PC-9 (cell line): ENCODE data around the gene INSYN2B. TPM values are rescaled to one million over a fixed set of nuclear protein-coding genes. Genes with fewer than 3 reads are reported as not detected.
A peak's percentile ranks its signal among the peaks of the same experiment; 100 is the strongest.

ENCODE experiments used
- BruUV-seq: library from RNA; stranded (reverse); fragments of 400-500 nt; replicated peaks from 2 replicates; lab custom pipeline; 2021; lab: Mats Ljungman, UMichigan
- CTCF ChIA-PET: fragments of 300-600 bp; sonication (Branson Sonifier 250); formaldehyde crosslinking; loops from one replicate; lab custom pipeline; 2022; ENCODE audit warnings: antibody characterized with exemption; lab: Charles Lee
- POLR2A ChIA-PET: fragments of 300-600 bp; sonication (Branson Sonifier 250); formaldehyde crosslinking; loops from one replicate; lab custom pipeline; 2022; ENCODE audit warnings: antibody characterized with exemption; ENCODE audit not compliant: unreplicated experiment; lab: Charles Lee
- DNase-seq, 2 experiments: peaks; one replicate each; pipeline versions ENCODE4 v3.0.0 to v3.0.0-alpha.2; 2015 to 2022; ENCODE audit warnings: mixed read lengths in 1 of 2
- H2AFZ ChIP-seq: fragments of 200-600 bp; sonication (generic); 2 replicates; pipeline ENCODE4 v1.8.1; 2017; ENCODE audit warnings: antibody characterized with exemption
- H3F3A ChIP-seq: fragments of 200-600 bp; sonication (generic); 2 replicates; pipeline ENCODE4 v1.8.1; 2017; ENCODE audit warnings: antibody characterized with exemption, mild to moderate bottlenecking, low read depth; ENCODE audit not compliant: insufficient read depth
- H3K27ac ChIP-seq: fragments of 200-600 bp; sonication (generic); 2 replicates; pipeline ENCODE4 v1.6.1; 2016; ENCODE audit warnings: mixed run types
- H3K27me3 ChIP-seq: fragments of 200-600 bp; sonication (generic); 2 replicates; pipeline ENCODE4 v1.6.1; 2016; ENCODE audit warnings: low read depth, mixed run types; ENCODE audit not compliant: insufficient read depth
- H3K36me3 ChIP-seq: fragments of 200-600 bp; sonication (generic); 2 replicates; pipeline ENCODE4 v1.6.1; 2016; ENCODE audit warnings: low read depth, mixed run types
- H3K4me1 ChIP-seq: fragments of 200-600 bp; sonication (generic); replicated peaks from 2 replicates; pipeline ENCODE4 v1.6.1; 2016; ENCODE audit warnings: mixed run types; ENCODE audit not compliant: insufficient read depth
- H3K4me2 ChIP-seq: fragments of 200-600 bp; sonication (generic); 2 replicates; pipeline ENCODE4 v1.6.1; 2017; ENCODE audit warnings: mixed run types
- H3K4me3 ChIP-seq: fragments of 200-600 bp; sonication (generic); 2 replicates; pipeline ENCODE4 v1.6.1; 2016; ENCODE audit warnings: mixed run types
- H3K79me2 ChIP-seq: fragments of 200-600 bp; sonication (generic); 2 replicates; pipeline ENCODE4 v1.6.1; 2017; ENCODE audit warnings: low read depth, mixed run types
- H3K9me2 ChIP-seq: fragments of 200-600 bp; sonication (generic); 2 replicates; pipeline ENCODE4 v1.8.1; 2017; ENCODE audit warnings: mild to moderate bottlenecking; ENCODE audit not compliant: insufficient read depth
- H3K9me3 ChIP-seq: fragments of 200-600 bp; sonication (generic); 2 replicates; pipeline ENCODE4 v1.8.1; 2016; ENCODE audit warnings: low read depth; ENCODE audit not compliant: insufficient read depth
- H4K20me1 ChIP-seq: fragments of 200-600 bp; sonication (generic); 2 replicates; pipeline ENCODE4 v1.8.1; 2017; ENCODE audit not compliant: insufficient read depth
- CTCF ChIP-seq: fragments of 200-600 bp; sonication (generic); conservative IDR thresholded peaks from 2 replicates; pipeline ENCODE4 v1.6.1; 2017; ENCODE audit warnings: mixed run types, antibody characterized with exemption, mild to moderate bottlenecking, moderate library complexity
- EZH2 ChIP-seq: fragments of 200-600 bp; sonication (generic); IDR thresholded peaks from 2 replicates; pipeline ENCODE4 v1.8.0; 2017; ENCODE audit warnings: antibody characterized with exemption, low read depth
- intact Hi-C: fragments of 100-400 bp; cut with micrococcal nuclease; formaldehyde crosslinking; loops from one replicate; pipeline ENCODE4 v1.10.0; 2022; ENCODE audit not compliant: unreplicated experiment
- total RNA-seq: library from RNA; stranded (reverse); gene quantifications from 2 replicates; pipeline ENCODE4 v1.2.3, GENCODE V29; 2021

Gene INSYN2B
- total RNA-seq, 1 experiment from 2014 or later: not detected

GRCh38 chr5:169904508-169904907 lies 75.8 kb downstream of the INSYN2B start:
- Histone ChIP-seq H3K79me2 (no peaks in the 10 kb centered on the region), H4K20me1 (no peaks in the 10 kb centered on the region), H3K9me2 (no peaks in the 10 kb centered on the region), H3K36me3 (no peaks in the 10 kb centered on the region), H2AFZ (no peak overlapping the region), H3K9me3 (no peaks in the 10 kb centered on the region), H3K27ac (no peak overlapping the region), H3F3A (no peaks in the 10 kb centered on the region), H3K4me2 (no peak overlapping the region), H3K27me3 (no peaks in the 10 kb centered on the region), H3K4me3 (no peak overlapping the region), H3K4me1 (peaks cover 12% of the 10 kb centered on the region)
- ChIA-PET POLR2A (interaction anchor here (0.6 kb wide), 1 partner anchor 506 kb away, joined by 3 read pairs; no protein-coding TSS in a partner anchor), CTCF (no interaction called here)
- TF ChIP-seq EZH2 (no peak), CTCF (no peak)
- intact Hi-C loops: no loop called here
- BruUV-seq: no TSS peak
- DNase-seq: no peak

- CTCF ChIA-PET: no interaction called here
- POLR2A ChIA-PET: interaction anchor here (0.6 kb wide), 1 partner anchor 506 kb away, joined by 3 read pairs; no protein-coding TSS in a partner anchor
These were observed 76.2 kb downstream of the INSYN2B start for GRCh38 chr5:169904059-169904458.

GRCh38 chr5:169901896-169902295 lies 78.4 kb downstream of the INSYN2B start:
- CTCF ChIA-PET: no interaction called here
- peaks cover 12% of the 10 kb centered on the region for H3K4me1 ChIP-seq
- no peaks in the 10 kb centered on the region for H3K79me2 ChIP-seq
- no peak overlapping the region for H2AFZ ChIP-seq
- H3K27ac ChIP-seq: no peak overlapping the region
- POLR2A ChIA-PET: no interaction called here
- H3F3A ChIP-seq: no peaks in the 10 kb centered on the region
- H4K20me1 ChIP-seq: no peaks in the 10 kb centered on the region
- no peak for DNase-seq
- no TSS peak for BruUV-seq
- no peak for TF ChIP-seq CTCF
- no peak for TF ChIP-seq EZH2
- no peaks in the 10 kb centered on the region for H3K36me3 ChIP-seq
- H3K27me3 ChIP-seq: no peaks in the 10 kb centered on the region
- 0 out of 2 replicates have a peak overlapping the region, but pooled peaks have one; percentile 2 for H3K4me2 ChIP-seq
- no peaks in the 10 kb centered on the region for H3K9me3 ChIP-seq
- H3K9me2 ChIP-seq: no peaks in the 10 kb centered on the region
- no peak overlapping the region for H3K4me3 ChIP-seq
- intact Hi-C loops: no loop called here

More at GRCh38 chr5:169904059-169904458, 76.2 kb downstream of the INSYN2B start:
- DNase-seq: no peak
- Histone ChIP-seq H3K4me2 (no peak overlapping the region), H3K4me1 (peaks cover 12% of the 10 kb centered on the region), H3K27ac (no peak overlapping the region), H3K79me2 (no peaks in the 10 kb centered on the region), H3K27me3 (no peaks in the 10 kb centered on the region), H3F3A (no peaks in the 10 kb centered on the region), H3K9me3 (no peaks in the 10 kb centered on the region), H3K4me3 (no peak overlapping the region), H4K20me1 (no peaks in the 10 kb centered on the region), H3K9me2 (no peaks in the 10 kb centered on the region), H2AFZ (no peak overlapping the region), H3K36me3 (no peaks in the 10 kb centered on the region)
- BruUV-seq: no TSS peak
- TF ChIP-seq EZH2 (no peak), CTCF (no peak)
- intact Hi-C loops: no loop called here
